COLO668 (cell line): ENCODE measurements around the gene TSPAN14.

Experiments
- DNase-seq: peaks from one replicate; lab custom pipeline; 2025; ENCODE audit not compliant: unreplicated experiment; lab: John Stamatoyannopoulos, UW

The TSPAN14 gene

GRCh38 chr10:80421707-80422536, 32.2 kb upstream of the TSPAN14 start:
- no peak for DNase-seq

- no peak for DNase-seq
These were observed 28.2 kb upstream of the TSPAN14 start for GRCh38 chr10:80425901-80426300.

GRCh38 chr10:80427541-80427940, 26.6 kb upstream of the TSPAN14 start:
- no peak for DNase-seq

- no peak for DNase-seq
These were observed 24.6 kb upstream of the TSPAN14 start for GRCh38 chr10:80429521-80429973.

GRCh38 chr10:80433134-80433533, 21.0 kb upstream of the TSPAN14 start:
- no peak for DNase-seq

- DNase-seq, result no peak
These were observed 17.5 kb upstream of the TSPAN14 start for GRCh38 chr10:80436446-80437098.

- DNase-seq, result no peak
These were observed 16.9 kb upstream of the TSPAN14 start for GRCh38 chr10:80437227-80437626.

GRCh38 chr10:80441831-80442230, 12.3 kb upstream of the TSPAN14 start:
- DNase-seq, result no peak

- DNase-seq, result no peak
These were observed 11.2 kb upstream of the TSPAN14 start for GRCh38 chr10:80442879-80443278.

- peak; percentile 3 for DNase-seq
These were observed 10.6 kb upstream of the TSPAN14 start for GRCh38 chr10:80443531-80443974.

GRCh38 chr10:80444124-80444523, 10.0 kb upstream of the TSPAN14 start:
- no peak for DNase-seq

GRCh38 chr10:80444646-80445319, 9.3 kb upstream of the TSPAN14 start:
- DNase-seq, result peak; percentile 43

- DNase-seq, result no peak
These were observed 6.5 kb upstream of the TSPAN14 start for GRCh38 chr10:80447436-80448190.

- DNase-seq, result no peak
These were observed 5.7 kb upstream of the TSPAN14 start for GRCh38 chr10:80448209-80448942.

- DNase-seq, result no peak
These were observed 4.6 kb upstream of the TSPAN14 start for GRCh38 chr10:80449520-80449919.

GRCh38 chr10:80451132-80451531, 3.0 kb upstream of the TSPAN14 start:
- no peak for DNase-seq

GRCh38 chr10:80452069-80452468, 2.0 kb upstream of the TSPAN14 start:
- no peak for DNase-seq

GRCh38 chr10:80452640-80453039, 1.5 kb upstream of the TSPAN14 start:
- peak; percentile 3 for DNase-seq

GRCh38 chr10:80453056-80453841, 861 bp upstream of the TSPAN14 start:
- no peak for DNase-seq
